Ovary (tissue), 3 donors: ENCODE results near the gene CDH20.

Source experiments
- EP300 ChIP-seq: sonication (generic); formaldehyde crosslinking; IDR thresholded peaks from one replicate; pipeline ENCODE4 v1.6.1; 2017; ENCODE audit warnings: antibody characterized with exemption
- TF ChIP-seq, protein P1 (sequence below), 3 donors: fragments of 450-650 bp in 2 of 3; fragments of 200-600 bp in 1 of 3; IDR thresholded peaks; one replicate each; pipeline versions ENCODE4 v1.5.1 to v1.8.0; 2016 to 2022; ENCODE audit warnings: antibody characterized with exemption in 3 of 3, mild to moderate bottlenecking in 1 of 3
- donor health status: DM: no; HTN: no; CAD: no.

DNA sequence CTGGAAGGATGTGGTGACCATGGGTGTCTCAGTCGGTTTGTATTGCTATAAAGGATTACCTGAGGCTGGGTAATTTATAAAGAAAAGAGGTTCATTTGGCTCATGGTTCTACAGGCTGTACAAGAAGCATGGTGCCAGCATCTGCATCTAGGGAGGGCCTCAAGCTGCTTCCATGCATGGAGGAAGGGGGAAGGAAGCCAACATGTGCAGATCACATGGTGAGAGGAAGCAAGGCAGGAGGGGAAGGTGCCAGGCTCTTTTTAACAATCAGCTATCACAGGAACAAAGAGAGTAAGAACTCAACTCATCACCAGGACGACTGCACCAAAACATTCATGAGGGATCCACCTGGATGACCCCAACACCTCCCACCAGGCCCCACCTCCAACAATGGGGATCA lies 209.4 kb downstream of the CDH20 start:
- TF ChIP-seq, protein P1, sequence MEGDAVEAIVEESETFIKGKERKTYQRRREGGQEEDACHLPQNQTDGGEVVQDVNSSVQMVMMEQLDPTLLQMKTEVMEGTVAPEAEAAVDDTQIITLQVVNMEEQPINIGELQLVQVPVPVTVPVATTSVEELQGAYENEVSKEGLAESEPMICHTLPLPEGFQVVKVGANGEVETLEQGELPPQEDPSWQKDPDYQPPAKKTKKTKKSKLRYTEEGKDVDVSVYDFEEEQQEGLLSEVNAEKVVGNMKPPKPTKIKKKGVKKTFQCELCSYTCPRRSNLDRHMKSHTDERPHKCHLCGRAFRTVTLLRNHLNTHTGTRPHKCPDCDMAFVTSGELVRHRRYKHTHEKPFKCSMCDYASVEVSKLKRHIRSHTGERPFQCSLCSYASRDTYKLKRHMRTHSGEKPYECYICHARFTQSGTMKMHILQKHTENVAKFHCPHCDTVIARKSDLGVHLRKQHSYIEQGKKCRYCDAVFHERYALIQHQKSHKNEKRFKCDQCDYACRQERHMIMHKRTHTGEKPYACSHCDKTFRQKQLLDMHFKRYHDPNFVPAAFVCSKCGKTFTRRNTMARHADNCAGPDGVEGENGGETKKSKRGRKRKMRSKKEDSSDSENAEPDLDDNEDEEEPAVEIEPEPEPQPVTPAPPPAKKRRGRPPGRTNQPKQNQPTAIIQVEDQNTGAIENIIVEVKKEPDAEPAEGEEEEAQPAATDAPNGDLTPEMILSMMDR (IDR thresholded peaks at IDR 0.05) = no peak
- TF ChIP-seq EP300 = no peak
